Activated CD4-positive, alpha-beta T cell treated with anti-CD3 and anti-CD28 coated beads, Interleukin-2, amount 10 ng/mL, durations not matched to agents 7 days and 5 days (primary cell): ENCODE measurements around the gene CTDP1. TPM values are rescaled to one million over a fixed set of nuclear protein-coding genes. Genes with fewer than 3 reads are reported as not detected.

Experiments used
- CTCF ChIA-PET: fragments of 350-600 bp; sonication (Branson Sonifier 250); formaldehyde crosslinking; loops from one replicate; lab custom pipeline; 2021; ENCODE audit warnings: antibody characterized with exemption; lab: Charles Lee
- POLR2A ChIA-PET: fragments of 350-600 bp; sonication (Branson Sonifier 250); formaldehyde crosslinking; loops from one replicate; lab custom pipeline; 2021; ENCODE audit warnings: antibody characterized with exemption; lab: Charles Lee
- DNase-seq: peaks from one replicate; pipeline ENCODE4 v3.0.0-alpha.2; 2020
- H3K27ac Mint-ChIP-seq: one replicate; pipeline ENCODE4 v1.8.0; 2021; ENCODE audit warnings: mild to moderate bottlenecking, moderate library complexity, mixed read lengths
- H3K27me3 Mint-ChIP-seq: one replicate; pipeline ENCODE4 v1.8.0; 2021; ENCODE audit warnings: mixed read lengths
- H3K36me3 Mint-ChIP-seq: one replicate; pipeline ENCODE4 v1.8.0; 2021; ENCODE audit warnings: low read depth, mixed read lengths
- H3K4me1 Mint-ChIP-seq: one replicate; pipeline ENCODE4 v1.8.0; 2021; ENCODE audit warnings: mixed read lengths
- H3K4me3 Mint-ChIP-seq: one replicate; pipeline ENCODE4 v1.8.0; 2021; ENCODE audit warnings: mild to moderate bottlenecking, moderate library complexity, mixed read lengths
- H3K9me3 Mint-ChIP-seq: one replicate; pipeline ENCODE4 v1.8.0; 2021; ENCODE audit warnings: mixed read lengths
- total RNA-seq, 2 experiments: library from RNA; stranded (reverse); gene quantifications; one replicate each; pipeline ENCODE4 v1.2.3, GENCODE V29; 2021

Gene CTDP1
- total RNA-seq, 2 experiments from 2014 or later, result 30.9 to 35.0 TPM

DNA sequence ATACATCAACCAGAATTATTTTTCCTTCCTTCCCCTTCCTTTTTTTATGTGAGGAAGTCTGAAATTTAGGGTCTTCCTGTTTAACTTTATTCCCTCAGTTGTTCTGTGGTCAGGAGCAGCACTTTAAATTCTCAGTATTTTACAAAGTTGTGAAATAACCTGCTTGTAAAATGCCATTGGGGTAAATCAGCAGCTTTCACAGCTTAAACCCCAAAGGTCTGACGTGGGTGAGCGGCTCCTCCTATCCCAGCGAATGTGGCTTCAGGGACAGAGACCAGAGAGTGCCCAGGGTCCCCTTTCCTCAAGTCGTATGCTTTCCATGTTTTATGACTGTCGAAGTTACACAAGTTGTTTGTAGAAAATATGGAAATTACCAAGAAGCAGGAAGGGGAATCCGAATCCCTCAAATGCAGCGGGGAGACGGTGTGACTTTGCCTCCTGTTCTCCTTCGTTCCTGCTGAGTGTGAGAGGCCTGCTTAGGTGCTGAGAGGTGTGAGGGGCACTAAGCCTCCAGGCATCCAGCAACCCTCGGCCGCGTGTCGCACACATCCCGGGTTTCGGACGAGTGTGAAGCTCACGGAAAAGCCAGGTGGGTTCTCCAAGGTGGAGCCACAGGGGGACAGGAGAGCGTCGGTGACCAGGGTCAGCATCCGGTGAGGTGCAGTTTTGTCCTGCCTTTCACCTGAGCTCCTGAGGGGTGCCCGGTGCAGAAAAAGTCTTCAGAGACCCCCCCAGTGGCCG, 107.4 kb downstream of the CTDP1 start:
- ChIA-PET POLR2A (no interaction called here), CTCF (no interaction called here)
- Mint-ChIP-seq H3K36me3 (no peaks in the 10 kb centered on the region), H3K4me1 (peaks cover 6% of the 10 kb centered on the region), H3K9me3 (peaks cover 2% of the 10 kb centered on the region), H3K27me3 (peaks cover 40% of the 10 kb centered on the region), H3K27ac (no peak overlapping the region), H3K4me3 (no peak overlapping the region)
- no peak for DNase-seq

- Mint-ChIP-seq H3K27me3 (peaks cover 43% of the 10 kb centered on the region), H3K27ac (no peak overlapping the region), H3K9me3 (peaks cover 2% of the 10 kb centered on the region), H3K36me3 (no peaks in the 10 kb centered on the region), H3K4me1 (peaks cover 6% of the 10 kb centered on the region), H3K4me3 (no peak overlapping the region)
- ChIA-PET POLR2A (no interaction called here), CTCF (no interaction called here)
- no peak for DNase-seq
These were observed 107.9 kb downstream of the CTDP1 start for GRCh38 chr18:79787527-79787864.

- Mint-ChIP-seq H3K4me3 (no peak overlapping the region), H3K36me3 (no peaks in the 10 kb centered on the region), H3K4me1 (peaks cover 6% of the 10 kb centered on the region), H3K27me3 (peaks cover 49% of the 10 kb centered on the region), H3K27ac (no peak overlapping the region), H3K9me3 (peaks cover 2% of the 10 kb centered on the region)
- POLR2A ChIA-PET, result no interaction called here
- CTCF ChIA-PET, result no interaction called here
- DNase-seq, result no peak
These were observed 108.5 kb downstream of the CTDP1 start for GRCh38 chr18:79787865-79788733.

GRCh38 chr18:79788734-79789085, 109.1 kb downstream of the CTDP1 start:
- no peak for DNase-seq
- no peaks in the 10 kb centered on the region for H3K36me3 Mint-ChIP-seq
- POLR2A ChIA-PET, result no interaction called here

GRCh38 chr18:79789091-79789891, 109.7 kb downstream of the CTDP1 start:
- Mint-ChIP-seq H3K9me3 (peaks cover 2% of the 10 kb centered on the region), H3K4me3 (no peak overlapping the region), H3K27me3 (peaks cover 49% of the 10 kb centered on the region), H3K36me3 (no peaks in the 10 kb centered on the region), H3K4me1 (peaks cover 6% of the 10 kb centered on the region), H3K27ac (no peak overlapping the region)
- no peak for DNase-seq
- CTCF ChIA-PET, result no interaction called here
- POLR2A ChIA-PET, result no interaction called here

More at GRCh38 chr18:79788734-79789085, 109.1 kb downstream of the CTDP1 start:
- peaks cover 2% of the 10 kb centered on the region for H3K9me3 Mint-ChIP-seq
- no peak overlapping the region for H3K27ac Mint-ChIP-seq
- no peak overlapping the region for H3K4me3 Mint-ChIP-seq
- CTCF ChIA-PET, result no interaction called here
- H3K4me1 Mint-ChIP-seq, result peaks cover 6% of the 10 kb centered on the region
- H3K27me3 Mint-ChIP-seq, result peaks cover 49% of the 10 kb centered on the region

- Mint-ChIP-seq H3K9me3 (peaks cover 2% of the 10 kb centered on the region), H3K4me3 (no peak overlapping the region), H3K36me3 (no peaks in the 10 kb centered on the region), H3K4me1 (peaks cover 6% of the 10 kb centered on the region), H3K27ac (no peak overlapping the region), H3K27me3 (peaks cover 49% of the 10 kb centered on the region)
- ChIA-PET POLR2A (no interaction called here), CTCF (no interaction called here)
- DNase-seq, result no peak
These were observed 110.6 kb downstream of the CTDP1 start for GRCh38 chr18:79789901-79790890.

GRCh38 chr18:79790996-79791972, 111.7 kb downstream of the CTDP1 start:
- Mint-ChIP-seq H3K36me3 (no peaks in the 10 kb centered on the region), H3K27me3 (peaks cover 50% of the 10 kb centered on the region), H3K4me1 (peaks cover 6% of the 10 kb centered on the region), H3K27ac (no peak overlapping the region), H3K9me3 (peaks cover 2% of the 10 kb centered on the region), H3K4me3 (no peak overlapping the region)
- ChIA-PET CTCF (interaction anchor here (1.6 kb wide), 1 partner anchor 15 kb away, joined by 3 read pairs; no protein-coding TSS in a partner anchor), POLR2A (no interaction called here)
- no peak for DNase-seq

GRCh38 chr18:79792096-79792987, 112.7 kb downstream of the CTDP1 start:
- Mint-ChIP-seq H3K27me3 (peaks cover 50% of the 10 kb centered on the region), H3K27ac (no peak overlapping the region), H3K9me3 (peaks cover 2% of the 10 kb centered on the region), H3K4me3 (no peak overlapping the region), H3K4me1 (peaks cover 8% of the 10 kb centered on the region), H3K36me3 (no peaks in the 10 kb centered on the region)
- no peak for DNase-seq
- ChIA-PET CTCF (interaction anchor here (0.7 to 1.6 kb wide), 3 partner anchors 15 to 22 kb away, joined by 3 read pairs; no protein-coding TSS in a partner anchor), POLR2A (no interaction called here)

DNA sequence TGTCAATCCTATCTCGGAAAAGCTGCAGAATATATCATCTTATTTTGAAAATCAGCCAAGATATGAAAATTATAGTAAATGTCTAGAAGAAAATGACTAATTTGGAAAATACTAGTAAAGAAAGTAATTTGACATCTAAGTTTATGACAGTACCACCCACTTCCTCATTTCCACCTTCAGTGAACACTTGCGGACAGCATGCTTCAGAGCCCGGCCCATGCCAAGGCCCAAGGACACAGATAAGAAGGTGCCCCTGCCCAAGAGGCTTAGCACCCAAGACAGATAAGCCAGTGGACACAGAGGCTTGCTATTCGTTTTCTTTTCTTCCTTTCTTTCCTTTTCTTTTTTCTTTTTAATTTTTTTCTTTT, 113.4 kb downstream of the CTDP1 start:
- H3K27ac Mint-ChIP-seq, result no peak overlapping the region
- H3K9me3 Mint-ChIP-seq, result peaks cover 2% of the 10 kb centered on the region
- ChIA-PET POLR2A (no interaction called here), CTCF (interaction anchor here (0.7 to 1.6 kb wide), 3 partner anchors 15 to 21 kb away, joined by 3 read pairs; no protein-coding TSS in a partner anchor)
- DNase-seq, result no peak
- peaks cover 9% of the 10 kb centered on the region for H3K4me1 Mint-ChIP-seq
- peaks cover 48% of the 10 kb centered on the region for H3K27me3 Mint-ChIP-seq
- no peak overlapping the region for H3K4me3 Mint-ChIP-seq
- no peaks in the 10 kb centered on the region for H3K36me3 Mint-ChIP-seq

DNA sequence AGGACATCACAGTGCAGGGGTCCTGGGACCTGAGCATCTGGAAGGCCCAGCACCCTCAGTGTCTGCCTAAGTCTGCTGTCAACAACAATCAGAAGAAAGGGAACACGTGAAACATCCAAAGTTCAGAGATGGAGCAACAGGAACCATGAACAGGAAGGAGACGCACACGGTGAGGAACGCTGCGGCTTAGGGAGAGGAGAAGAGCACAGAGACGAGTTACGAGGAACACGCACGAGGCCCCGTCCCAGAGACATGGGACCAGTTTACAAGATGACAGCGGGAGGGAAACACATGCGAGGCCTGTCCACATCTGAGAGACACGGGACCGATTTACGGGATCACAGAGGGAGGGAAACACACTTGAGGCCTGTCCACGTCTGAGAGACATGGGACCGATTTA, 115.2 kb downstream of the CTDP1 start:
- DNase-seq, result no peak
- CTCF ChIA-PET, result no interaction called here
- Mint-ChIP-seq H3K9me3 (no peaks in the 10 kb centered on the region), H3K4me3 (no peak overlapping the region), H3K4me1 (peaks cover 15% of the 10 kb centered on the region), H3K27ac (no peak overlapping the region), H3K27me3 (peaks cover 50% of the 10 kb centered on the region), H3K36me3 (no peaks in the 10 kb centered on the region)
- POLR2A ChIA-PET, result interaction anchor here (0.7 kb wide), 1 partner anchor 323 kb away, joined by 4 read pairs; no protein-coding TSS in a partner anchor
